GM12801 (cell line): ENCODE measurements around the gene CLDN24.

ENCODE experiments used
- CTCF ChIP-seq: IDR thresholded peaks from one replicate; pipeline ENCODE4 v1.5.1; 2011; ENCODE audit warnings: control low read depth; ENCODE audit not compliant: insufficient read length; ENCODE audit errors: extremely low read depth

The CLDN24 gene

DNA sequence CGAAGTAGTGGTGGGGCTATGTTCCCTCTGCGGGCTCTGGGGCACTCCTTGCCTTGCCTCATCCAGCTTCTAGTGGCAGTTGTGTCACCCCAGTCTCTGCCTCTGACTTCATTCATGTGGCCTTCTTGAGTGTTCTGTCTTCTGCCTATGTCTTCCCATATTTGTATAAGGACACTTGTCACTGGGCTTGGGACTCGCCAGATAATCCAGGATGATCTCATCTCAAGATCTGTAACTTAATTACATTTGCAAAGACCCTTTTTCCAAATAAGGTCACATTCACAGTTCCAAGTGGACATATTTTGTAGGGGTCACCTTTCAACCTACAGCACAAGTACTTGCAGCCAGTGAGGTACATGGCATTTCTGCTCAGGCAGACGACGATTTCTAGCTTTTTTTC, 30.3 kb upstream of the CLDN24 start:
- no peak for TF ChIP-seq CTCF

DNA sequence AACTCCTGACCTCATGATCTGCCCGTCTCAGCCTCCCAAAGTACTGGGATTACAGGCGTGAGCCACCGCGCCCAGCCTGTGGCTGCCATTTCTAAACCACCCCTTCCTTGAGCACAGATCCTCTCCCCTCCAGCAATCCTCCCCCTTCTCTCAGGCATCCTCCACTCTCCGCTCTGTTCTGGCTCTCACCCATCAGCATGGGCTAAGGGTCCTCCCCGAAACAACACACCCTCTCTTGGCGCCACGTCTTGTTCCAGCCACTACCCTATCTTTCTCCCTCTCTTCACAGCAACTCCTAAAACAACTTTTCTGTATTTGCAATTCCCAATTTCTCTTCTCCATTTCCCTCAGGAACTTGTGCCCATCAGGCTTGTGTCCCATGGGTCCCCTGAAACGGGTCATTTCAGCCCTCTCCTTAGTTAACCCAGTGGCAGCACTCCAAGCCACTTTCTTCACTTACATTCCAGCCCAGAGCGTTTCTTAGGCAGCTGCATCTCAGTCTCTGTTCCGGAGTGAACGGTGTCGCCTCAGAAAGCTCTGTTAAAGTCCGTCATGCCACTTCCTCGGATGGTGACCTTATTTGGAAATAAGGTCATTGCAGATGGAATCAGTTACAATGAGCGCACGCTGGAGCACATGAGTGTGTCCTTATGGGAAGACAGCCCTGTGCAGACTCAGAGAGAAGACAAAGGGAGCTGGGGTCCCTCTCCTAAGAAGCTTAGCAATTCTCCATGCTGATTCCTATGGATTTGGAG, 28.3 kb upstream of the CLDN24 start:
- no peak for TF ChIP-seq CTCF

- TF ChIP-seq CTCF, result no peak
Observed at GRCh38 chr4:183349673-183350072, 27.4 kb upstream of the CLDN24 start.

DNA sequence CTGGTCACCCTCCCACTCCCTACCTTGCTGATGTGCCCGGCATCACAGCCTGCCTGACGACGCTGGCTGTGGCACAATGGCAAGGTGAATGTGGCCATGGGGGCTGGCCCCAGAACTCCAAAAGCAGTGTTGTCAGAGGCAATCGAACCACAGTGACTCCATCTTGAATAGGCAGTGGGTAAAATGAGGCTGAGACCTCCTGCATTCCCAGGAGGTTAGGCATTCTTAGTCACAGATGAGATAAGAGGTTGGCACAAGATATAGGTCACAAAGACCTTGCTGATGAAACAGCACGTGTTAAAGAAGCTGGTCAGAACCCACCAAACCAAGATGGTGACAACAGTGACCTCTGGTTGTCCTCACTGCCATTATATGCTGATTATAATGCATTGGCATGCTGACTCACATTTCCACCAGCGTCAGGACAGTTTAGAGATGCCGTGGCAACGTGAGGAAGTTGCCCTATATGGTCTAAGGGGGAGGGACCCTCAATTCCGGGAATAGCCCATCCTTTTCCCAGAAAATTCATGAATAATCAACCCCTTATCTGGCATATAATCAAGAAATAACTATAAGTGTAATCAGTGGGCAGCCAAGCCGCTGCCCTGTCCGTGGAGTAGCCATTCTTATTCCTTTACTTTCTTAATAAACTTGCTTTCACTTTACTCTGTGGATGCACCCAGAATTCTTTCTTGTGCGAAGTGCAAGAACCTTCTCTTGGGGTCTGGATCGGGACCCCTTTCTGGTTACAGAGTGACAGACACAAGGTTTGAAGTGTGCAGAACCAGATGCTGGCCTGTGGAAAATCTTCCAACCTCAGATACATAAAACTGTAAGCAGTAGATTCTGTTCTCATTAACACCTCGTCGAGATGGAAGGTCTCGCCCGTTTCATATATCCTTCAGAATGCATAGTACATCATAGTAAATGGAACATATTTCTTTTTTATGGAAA, 26.8 kb upstream of the CLDN24 start:
- TF ChIP-seq CTCF, result no peak

- no peak for TF ChIP-seq CTCF
Observed at GRCh38 chr4:183348136-183348535, 25.9 kb upstream of the CLDN24 start.

GRCh38 chr4:183347566-183347965, 25.3 kb upstream of the CLDN24 start:
- no peak for TF ChIP-seq CTCF

- no peak for TF ChIP-seq CTCF
Observed at GRCh38 chr4:183347146-183347545, 24.9 kb upstream of the CLDN24 start.
